Muscle layer of duodenum (tissue), 2 donors: ENCODE measurements around the gene PPL.

Experiments used
- H3K27ac ChIP-seq: one replicate; pipeline ENCODE4 v1.7.0; 2013; ENCODE audit warnings: mild to moderate bottlenecking, low read length
- H3K27me3 ChIP-seq: one replicate; pipeline ENCODE4 v1.7.0; 2013; ENCODE audit warnings: low read depth, mild to moderate bottlenecking, control low read depth, low read length
- H3K36me3 ChIP-seq, 2 donors: one replicate each; pipeline ENCODE4 v1.7.0; 2013; ENCODE audit warnings: low read length in 2 of 2, control low read depth in 1 of 2, mild to moderate bottlenecking in 1 of 2; ENCODE audit not compliant: insufficient read depth in 2 of 2, control insufficient read depth in 1 of 2
- H3K4me1 ChIP-seq, 2 donors: one replicate each; pipeline ENCODE4 v1.7.0; 2013; ENCODE audit warnings: low read length in 2 of 2, mild to moderate bottlenecking in 2 of 2, control low read depth in 1 of 2, moderate library complexity in 1 of 2; ENCODE audit not compliant: insufficient read depth in 2 of 2, control insufficient read depth in 1 of 2
- H3K4me3 ChIP-seq, 2 donors: one replicate each; pipeline ENCODE4 v1.7.0; 2013; ENCODE audit warnings: low read length in 2 of 2, low read depth in 1 of 2, mild to moderate bottlenecking in 1 of 2
- H3K9me3 ChIP-seq, 2 donors: one replicate each; pipeline ENCODE4 v1.7.0; 2013; ENCODE audit warnings: low read length in 2 of 2, control low read depth in 1 of 2, mild to moderate bottlenecking in 1 of 2; ENCODE audit not compliant: control insufficient read depth in 1 of 2
- donor health status: healthy.

The PPL gene

DNA sequence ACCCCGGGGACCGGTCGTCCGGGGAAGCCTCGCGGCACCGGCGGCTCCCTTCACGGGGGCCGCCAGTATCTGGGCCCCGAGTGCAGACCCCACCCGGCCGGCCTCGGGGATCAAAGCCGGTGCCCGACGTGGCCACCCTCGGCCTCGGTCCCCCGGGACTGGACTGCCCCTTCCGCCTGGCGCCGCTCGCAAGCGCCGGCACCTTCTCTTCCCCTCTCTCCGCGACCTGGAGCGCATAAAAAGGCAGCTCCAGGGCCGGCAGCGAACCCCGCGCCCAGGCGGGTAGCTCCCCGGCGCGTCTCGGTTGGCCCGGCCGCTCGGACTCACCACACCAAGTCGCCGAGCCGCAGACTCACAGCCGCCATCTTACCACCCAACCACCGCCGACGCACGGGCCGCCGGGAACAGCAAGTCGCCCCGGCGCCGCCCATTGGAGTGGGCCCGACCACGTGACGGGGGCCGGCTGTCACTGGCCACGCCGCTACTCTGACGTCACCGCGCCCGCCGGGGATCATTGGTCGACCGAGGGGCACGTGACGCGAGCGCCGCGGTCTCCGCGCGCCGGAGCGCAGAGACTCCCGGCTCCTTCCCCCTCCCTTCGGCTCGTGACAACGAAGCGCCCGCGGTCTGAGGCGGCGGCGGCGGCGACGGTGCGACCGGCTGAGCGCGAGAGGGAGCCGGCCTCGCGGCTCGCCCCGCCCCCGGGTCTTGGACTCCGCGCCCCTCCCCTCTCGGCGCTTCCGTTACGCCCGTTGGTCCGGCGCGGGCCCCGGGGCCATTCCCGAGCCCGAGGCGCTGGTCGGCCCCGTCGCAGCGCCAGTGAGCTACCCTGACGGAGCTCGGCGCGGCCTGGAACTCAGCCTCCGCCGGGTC is 89.8 kb downstream of the PPL start, which contains the start of the genes GLYR1 and UBN1:
GLYR1 (minus strand) TSS at position 388 of the 873 bp plus-strand sequence; CDS start at position 365, 23 bp downstream.
UBN1 (plus strand) TSS at position 581 of the 873 bp plus-strand sequence. CDS start 5,437 bp downstream, outside the sequence.
- Histone ChIP-seq H3K27ac (peak within 1 kb of the TSS; percentile 59), H3K27me3 (no peaks in the 10 kb centered on the region), H3K9me3 (no peaks in the 10 kb centered on the region), H3K4me3 (peak within 1 kb of the TSS; percentile 92 to 94), H3K36me3 (peaks cover 17 to 31% of the 10 kb centered on the region in 2 donors), H3K4me1 (peaks cover 17 to 44% of the 10 kb centered on the region in 2 donors)

DNA sequence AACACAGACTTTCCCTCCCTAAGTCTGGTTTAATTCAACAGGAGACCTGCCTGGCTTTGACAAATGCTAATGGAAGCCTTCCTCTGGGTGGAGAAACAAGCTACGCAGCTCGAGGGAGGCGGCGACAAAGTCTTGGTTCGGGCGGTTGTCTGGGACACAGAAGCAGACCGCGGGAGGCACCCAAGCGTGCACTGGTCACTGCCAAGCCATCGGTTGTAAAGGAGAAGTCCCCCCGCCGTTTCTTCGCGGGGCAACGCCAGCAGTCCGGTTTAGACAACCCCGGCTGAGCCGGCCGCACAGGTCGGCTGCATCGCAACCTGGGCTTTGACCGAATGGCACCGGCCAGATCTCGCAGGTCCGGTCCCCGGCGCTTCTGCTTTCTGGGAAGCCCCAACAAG is 90.4 kb downstream of the PPL start:
- Histone ChIP-seq H3K4me3 (peak overlapping the region; percentile 59 to 94), H3K27ac (peak overlapping the region; percentile 59), H3K36me3 (peaks cover 20 to 35% of the 10 kb centered on the region in 2 donors), H3K27me3 (no peaks in the 10 kb centered on the region), H3K4me1 (peaks cover 17 to 44% of the 10 kb centered on the region in 2 donors), H3K9me3 (no peaks in the 10 kb centered on the region)

DNA sequence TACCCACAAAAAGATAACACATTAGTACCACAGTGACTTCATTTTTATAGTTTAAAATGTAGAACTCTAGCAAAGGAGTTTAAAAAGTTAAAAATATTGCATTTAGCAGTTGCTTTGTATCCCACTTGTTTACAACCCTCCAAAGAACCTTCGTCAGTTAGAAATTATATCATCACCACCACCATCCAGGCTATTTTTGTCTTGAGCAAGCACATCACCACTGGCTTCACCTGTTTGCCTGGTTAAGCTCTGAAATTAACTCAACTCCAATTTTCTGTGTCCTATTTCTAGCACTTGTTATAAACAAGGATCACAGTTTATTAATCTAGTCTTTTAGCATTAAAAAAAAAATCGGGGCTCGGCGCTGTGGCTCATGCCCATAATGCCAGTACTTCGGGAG is 96.0 kb downstream of the PPL start:
- Histone ChIP-seq H3K9me3 (no peaks in the 10 kb centered on the region), H3K27ac (no peak overlapping the region), H3K4me3 (no peak overlapping the region), H3K4me1 (peaks cover 5 to 12% of the 10 kb centered on the region in 2 donors), H3K36me3 (peaks cover 44 to 69% of the 10 kb centered on the region in 2 donors), H3K27me3 (no peaks in the 10 kb centered on the region)

DNA sequence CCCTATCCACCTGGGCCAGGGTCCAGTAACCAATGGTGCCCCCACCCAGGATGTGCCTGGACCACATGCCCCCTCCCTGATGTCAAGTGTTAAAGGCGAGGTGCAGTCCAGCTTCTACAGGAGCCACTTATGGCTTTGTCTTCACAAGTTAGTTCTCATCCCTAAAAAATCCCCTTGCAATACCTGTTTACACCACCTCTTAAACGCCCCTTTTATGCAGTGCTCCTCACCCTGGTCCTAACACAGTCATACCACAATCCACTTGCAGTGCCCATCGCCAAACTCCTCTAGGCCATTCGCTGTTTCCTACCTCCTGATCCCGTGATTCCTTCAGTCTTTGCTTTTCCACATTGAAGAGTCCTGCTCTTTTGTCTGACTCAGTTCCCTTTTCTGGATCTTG is 97.0 kb downstream of the PPL start:
- Histone ChIP-seq H3K4me3 (no peak overlapping the region), H3K9me3 (no peaks in the 10 kb centered on the region), H3K4me1 (peaks cover 0 to 2% of the 10 kb centered on the region in 2 donors), H3K36me3 (peaks cover 44 to 70% of the 10 kb centered on the region in 2 donors), H3K27me3 (no peaks in the 10 kb centered on the region), H3K27ac (no peak overlapping the region)

DNA sequence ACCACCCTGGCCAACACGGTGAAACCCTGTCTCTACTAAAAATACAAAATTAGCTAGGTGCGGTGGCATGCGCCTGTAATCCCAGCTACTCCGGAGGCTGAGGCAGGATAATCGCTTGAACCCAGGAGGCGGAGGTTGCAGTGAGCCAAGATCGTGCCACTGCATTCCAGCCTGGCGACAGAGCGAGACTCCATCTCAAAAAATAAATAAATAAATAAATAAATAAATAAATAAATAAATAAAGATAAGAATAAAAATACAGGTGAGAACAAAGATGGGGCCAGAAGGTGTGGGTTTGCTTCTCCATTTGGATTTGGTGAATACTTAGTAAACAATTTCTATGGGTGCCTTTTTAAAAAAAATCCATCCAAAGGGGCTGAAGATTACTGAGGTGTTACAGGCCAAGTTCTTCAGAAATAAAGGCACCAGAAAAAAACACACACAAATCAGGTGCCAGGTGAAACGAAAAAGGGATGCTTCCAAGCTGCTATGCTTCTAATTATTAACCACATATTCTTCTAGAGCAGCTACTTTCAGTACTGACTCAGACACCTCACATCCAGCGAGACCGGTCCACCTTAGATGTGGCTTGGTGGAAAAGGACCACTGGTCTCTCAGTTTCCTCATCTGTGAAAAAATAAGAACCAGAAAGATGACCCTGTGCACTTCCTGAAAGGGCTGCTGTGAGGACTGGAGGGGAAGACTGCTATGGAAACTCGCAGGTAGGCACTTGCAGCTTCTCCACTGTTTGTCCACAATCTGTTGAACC is 99.0 kb downstream of the PPL start:
- Histone ChIP-seq H3K36me3 (peaks cover 39 to 61% of the 10 kb centered on the region in 2 donors), H3K4me3 (no peak overlapping the region), H3K4me1 (peaks cover 0 to 7% of the 10 kb centered on the region in 2 donors), H3K27ac (no peak overlapping the region), H3K9me3 (no peaks in the 10 kb centered on the region), H3K27me3 (no peaks in the 10 kb centered on the region)

DNA sequence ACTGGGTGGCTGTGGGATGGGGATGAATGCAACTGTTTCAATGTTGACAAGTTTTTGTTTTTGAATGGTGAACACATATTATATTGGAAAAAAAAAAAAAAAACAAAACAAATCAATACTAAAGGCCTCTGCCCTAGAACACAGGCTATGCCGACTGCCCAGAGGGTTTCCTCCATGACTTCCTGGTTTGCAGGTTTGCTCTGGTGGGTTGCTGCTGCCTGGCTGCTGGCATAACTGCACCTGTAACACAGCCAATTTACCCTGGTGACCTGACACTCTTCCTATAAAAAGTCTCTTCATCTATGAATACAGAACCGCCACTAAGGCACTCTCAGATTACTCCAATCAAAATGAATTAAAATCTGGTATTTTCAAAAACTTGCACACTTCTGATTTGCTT is 100.2 kb downstream of the PPL start:
- H3K4me3 ChIP-seq = no peak overlapping the region
- peaks cover 45 to 63% of the 10 kb centered on the region in 2 donors for H3K36me3 ChIP-seq
- H3K27me3 ChIP-seq = no peaks in the 10 kb centered on the region
- H3K4me1 ChIP-seq = peaks cover 0 to 7% of the 10 kb centered on the region in 2 donors
- H3K9me3 ChIP-seq = no peaks in the 10 kb centered on the region
- no peak overlapping the region for H3K27ac ChIP-seq

DNA sequence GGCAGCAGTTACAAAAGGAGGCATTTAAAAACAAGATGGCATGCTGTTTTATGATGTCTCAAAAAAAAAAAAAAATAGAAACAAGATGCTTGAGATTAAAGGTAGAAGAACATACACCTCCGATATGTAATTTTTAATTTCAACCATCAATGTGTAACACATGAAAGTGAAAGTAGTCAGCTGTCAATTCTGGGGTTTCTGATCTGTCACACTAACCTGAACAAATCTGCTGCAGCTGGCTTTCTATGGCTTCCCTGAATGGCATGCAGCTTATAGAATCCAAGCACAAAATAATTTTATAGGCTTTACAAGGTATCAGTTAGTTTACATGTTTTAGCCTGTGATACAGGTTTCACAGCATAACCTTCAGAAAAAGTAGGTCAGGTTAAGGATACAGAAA is 103.4 kb downstream of the PPL start:
- Histone ChIP-seq H3K36me3 (peaks cover 45 to 60% of the 10 kb centered on the region in 2 donors), H3K9me3 (no peaks in the 10 kb centered on the region)

DNA sequence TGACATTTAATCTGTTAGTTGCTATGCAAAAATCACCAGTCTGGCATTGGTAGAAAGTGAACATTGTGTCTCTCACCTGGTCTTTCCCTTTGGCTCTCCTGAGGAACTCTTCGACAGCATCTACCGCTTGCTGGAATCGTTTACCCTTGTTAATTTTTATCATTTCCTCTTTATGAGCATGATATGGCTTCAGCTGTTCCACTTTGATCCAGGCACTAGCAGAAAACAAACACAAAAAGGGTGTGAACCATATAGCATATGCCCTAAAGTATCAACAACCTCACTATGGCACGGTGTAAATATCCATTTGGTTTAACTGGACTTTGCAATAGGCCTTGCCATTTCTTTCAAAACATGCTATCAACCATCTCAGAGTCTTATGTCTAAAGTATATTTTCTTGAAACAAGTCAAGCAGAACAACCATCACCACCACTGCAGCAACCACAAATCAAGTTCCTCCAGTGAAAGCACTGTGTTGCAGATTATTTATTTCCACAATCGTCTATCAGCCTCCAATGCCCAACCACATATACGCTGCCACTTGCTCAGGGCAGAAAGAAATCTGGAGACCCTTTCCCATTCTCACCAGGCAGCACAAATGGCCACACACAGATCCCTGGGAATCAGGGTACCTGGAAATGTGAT is 104.1 kb downstream of the PPL start:
- Histone ChIP-seq H3K4me1 (peaks cover 0 to 7% of the 10 kb centered on the region in 2 donors), H3K36me3 (peaks cover 40 to 58% of the 10 kb centered on the region in 2 donors), H3K4me3 (no peak overlapping the region), H3K9me3 (no peaks in the 10 kb centered on the region), H3K27ac (no peak overlapping the region), H3K27me3 (no peaks in the 10 kb centered on the region)

More for the DNA sequence above, 103.4 kb downstream of the PPL start:
- Histone ChIP-seq H3K27ac (no peak overlapping the region), H3K27me3 (no peaks in the 10 kb centered on the region), H3K4me1 (peaks cover 0 to 7% of the 10 kb centered on the region in 2 donors), H3K4me3 (no peak overlapping the region)
